HepG2 (cell line): Measurements from ENCODE around the gene QRICH2. TPM values are rescaled to one million over a fixed set of nuclear protein-coding genes. Genes with fewer than 3 reads are reported as not detected.

ENCODE experiments used
- CEBPZ ChIP-seq: IDR thresholded peaks from 2 replicates; pipeline ENCODE4 v1.6.1; 2012; ENCODE audit warnings: low read length, improper control_type of control experiment
- GATAD2A ChIP-seq: IDR thresholded peaks from 2 replicates; pipeline ENCODE4 v1.6.1; 2016
- NFIC ChIP-seq: IDR thresholded peaks from 2 replicates; pipeline ENCODE4 v1.6.1; 2012; ENCODE audit warnings: mild to moderate bottlenecking, low read length, inconsistent platforms
- NR0B2 ChIP-seq: sonication (generic); formaldehyde crosslinking; IDR thresholded peaks from 2 replicates; pipeline ENCODE4 v1.4.0; 2020; ENCODE audit warnings: mild to moderate bottlenecking, missing genetic modification reagents
- RAD21 ChIP-seq: fragments of 450-650 bp; formaldehyde crosslinking; IDR thresholded peaks from 2 replicates; pipeline ENCODE4 v1.5.0; 2020; ENCODE audit warnings: mild to moderate bottlenecking
- RBAK ChIP-seq: sonication (generic); formaldehyde crosslinking; IDR thresholded peaks from 2 replicates; pipeline ENCODE4 v1.5.1; 2020; ENCODE audit warnings: mild to moderate bottlenecking, missing genetic modification reagents
- TFE3 ChIP-seq: IDR thresholded peaks from 2 replicates; pipeline ENCODE4 v1.6.1; 2016
- ZBTB7B ChIP-seq: sonication (generic); formaldehyde crosslinking; IDR thresholded peaks from 2 replicates; pipeline ENCODE4 v1.4.0; 2020; ENCODE audit warnings: missing genetic modification reagents
- ZFP91 ChIP-seq: sonication (generic); formaldehyde crosslinking; IDR thresholded peaks from 2 replicates; pipeline ENCODE4 v1.9.0; 2022; ENCODE audit warnings: missing genetic modification reagents, mild to moderate bottlenecking, borderline replicate concordance
- ZFX ChIP-seq: sonication (generic); formaldehyde crosslinking; IDR thresholded peaks from 2 replicates; pipeline ENCODE4 v1.4.0; 2020; ENCODE audit warnings: mild to moderate bottlenecking, low read depth, missing genetic modification reagents, moderate library complexity
- ZNF275 ChIP-seq: sonication (generic); formaldehyde crosslinking; IDR thresholded peaks from 2 replicates; pipeline ENCODE4 v1.8.0; 2022; ENCODE audit warnings: missing genetic modification reagents, mild to moderate bottlenecking, inconsistent platforms, borderline replicate concordance
- ZNF3 ChIP-seq: IDR thresholded peaks from 2 replicates; pipeline ENCODE4 v1.7.0; 2017; ENCODE audit warnings: inconsistent platforms
- ZNF549 ChIP-seq: sonication (generic); formaldehyde crosslinking; IDR thresholded peaks from 2 replicates; pipeline ENCODE4 v1.5.0; 2020; ENCODE audit warnings: missing genetic modification reagents
- ZNF660 ChIP-seq: sonication (generic); formaldehyde crosslinking; IDR thresholded peaks from 2 replicates; pipeline ENCODE4 v1.5.1; 2020; ENCODE audit warnings: mild to moderate bottlenecking, low read depth, missing genetic modification reagents, borderline replicate concordance
- ZNF747 ChIP-seq: sonication (generic); formaldehyde crosslinking; IDR thresholded peaks from 2 replicates; pipeline ENCODE4 v1.8.1; 2023; ENCODE audit warnings: missing genetic modification reagents, mild to moderate bottlenecking, borderline replicate concordance
- ZNF776 ChIP-seq: sonication (generic); formaldehyde crosslinking; IDR thresholded peaks from 2 replicates; pipeline ENCODE4 v1.4.0; 2020; ENCODE audit warnings: mild to moderate bottlenecking, missing genetic modification reagents
- polyA plus RNA-seq, 8 experiments: library from polyadenylated mRNA; depleted of rRNA in 3 of 8; stranded (reverse) in 7 of 8; unstranded in 1 of 8; fragments of >200 nt; fragmentation: Illumina TruSeq in 4 of 8; extraction: Trizol in 4 of 8; gene quantifications; 2 replicates each; pipeline versions ENCODE4 v1.2.1 to v1.2.3, GENCODE V29; 2011 to 2016; ENCODE audit warnings: low read depth in 4 of 8, missing spikeins in 1 of 8, mixed read lengths in 1 of 8; ENCODE audit not compliant: insufficient read depth in 1 of 8
- total RNA-seq, 5 experiments: library from RNA; depleted of rRNA; stranded (reverse); fragments of >200 nt; fragmentation: Illumina TruSeq; extraction: Trizol; gene quantifications; 2 replicates each; pipeline ENCODE4 v1.2.3, GENCODE V29; 2016; ENCODE audit warnings: low read depth in 1 of 5
- TF ChIP-seq, protein P1 (sequence below): sonication (generic); formaldehyde crosslinking; IDR thresholded peaks from 2 replicates; pipeline ENCODE4 v1.8.1; 2023; ENCODE audit warnings: mild to moderate bottlenecking, missing genetic modification reagents
- TF ChIP-seq, protein P2 (sequence below): IDR thresholded peaks from 2 replicates; pipeline ENCODE4 v1.6.1; 2012; ENCODE audit warnings: inconsistent platforms
- TF ChIP-seq, protein P3 (sequence below): IDR thresholded peaks from 2 replicates; pipeline ENCODE4 v1.6.1; 2016; ENCODE audit warnings: missing compliant biosample characterization, missing genetic modification reagents, borderline replicate concordance

The QRICH2 gene
- total and polyA plus RNA-seq, 2 of the 13 experiments (the other 11 are each of a cell fraction or from before 2014, with no cell fraction given) = 3.7 to 5.7 TPM

- no peak for TF ChIP-seq CEBPZ
- no peak for TF ChIP-seq ZNF660 (CRISPR knock-in tag)
- no peak for TF ChIP-seq ZNF549 (CRISPR knock-in tag)
- peak; percentile 46 for TF ChIP-seq ZFX (CRISPR knock-in tag)
- TF ChIP-seq, protein P1, sequence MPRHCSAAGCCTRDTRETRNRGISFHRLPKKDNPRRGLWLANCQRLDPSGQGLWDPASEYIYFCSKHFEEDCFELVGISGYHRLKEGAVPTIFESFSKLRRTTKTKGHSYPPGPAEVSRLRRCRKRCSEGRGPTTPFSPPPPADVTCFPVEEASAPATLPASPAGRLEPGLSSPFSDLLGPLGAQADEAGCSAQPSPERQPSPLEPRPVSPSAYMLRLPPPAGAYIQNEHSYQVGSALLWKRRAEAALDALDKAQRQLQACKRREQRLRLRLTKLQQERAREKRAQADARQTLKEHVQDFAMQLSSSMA (CRISPR knock-in tag) = no peak
- peak; percentile 51; the same call in 1 of the 2 replicates for TF ChIP-seq ZNF747 (CRISPR knock-in tag)
- no peak for TF ChIP-seq ZBTB7B (CRISPR knock-in tag)
- TF ChIP-seq ZNF3 = no peak
- no peak for TF ChIP-seq NFIC
- TF ChIP-seq RBAK (CRISPR knock-in tag) = no peak
- TF ChIP-seq, protein P2, sequence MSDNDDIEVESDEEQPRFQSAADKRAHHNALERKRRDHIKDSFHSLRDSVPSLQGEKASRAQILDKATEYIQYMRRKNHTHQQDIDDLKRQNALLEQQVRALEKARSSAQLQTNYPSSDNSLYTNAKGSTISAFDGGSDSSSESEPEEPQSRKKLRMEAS = peak; percentile 74
- TF ChIP-seq RAD21 (CRISPR knock-in tag) = peak; percentile 49
- peak; percentile 67; the same call in 1 of the 2 replicates for TF ChIP-seq NR0B2 (CRISPR knock-in tag)
- no peak for TF ChIP-seq ZFP91 (CRISPR knock-in tag)
- TF ChIP-seq ZNF776 (CRISPR knock-in tag) = peak; percentile 67; the same call in 1 of the 2 replicates
- TF ChIP-seq GATAD2A = no peak
- no peak for TF ChIP-seq ZNF275 (CRISPR knock-in tag)
- TF ChIP-seq, protein P3, sequence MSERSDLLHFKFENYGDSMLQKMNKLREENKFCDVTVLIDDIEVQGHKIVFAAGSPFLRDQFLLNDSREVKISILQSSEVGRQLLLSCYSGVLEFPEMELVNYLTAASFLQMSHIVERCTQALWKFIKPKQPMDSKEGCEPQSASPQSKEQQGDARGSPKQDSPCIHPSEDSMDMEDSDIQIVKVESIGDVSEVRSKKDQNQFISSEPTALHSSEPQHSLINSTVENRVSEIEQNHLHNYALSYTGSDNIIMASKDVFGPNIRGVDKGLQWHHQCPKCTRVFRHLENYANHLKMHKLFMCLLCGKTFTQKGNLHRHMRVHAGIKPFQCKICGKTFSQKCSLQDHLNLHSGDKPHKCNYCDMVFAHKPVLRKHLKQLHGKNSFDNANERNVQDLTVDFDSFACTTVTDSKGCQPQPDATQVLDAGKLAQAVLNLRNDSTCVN (CRISPR knock-in tag) = no peak
- TF ChIP-seq TFE3 (CRISPR knock-in tag) = no peak
Measured at GRCh38 chr17:76265624-76266243, 42.3 kb downstream of the QRICH2 start (continued).
